Neutrophil (primary cell): ENCODE results near the gene RPS6KA2.

Experiments
- H3K27ac ChIP-seq: fragments of 200-600 bp; sonication (generic); 2 replicates; pipeline ENCODE4 v1.5.1; 2016; ENCODE audit warnings: mild to moderate bottlenecking, moderate library complexity
- H3K27me3 ChIP-seq: fragments of 200-600 bp; sonication (generic); 2 replicates; pipeline ENCODE4 v1.6.0; 2016; ENCODE audit warnings: mild to moderate bottlenecking
- H3K36me3 ChIP-seq: fragments of 200-600 bp; sonication (generic); 2 replicates; pipeline ENCODE4 v1.5.1; 2017
- H3K4me1 ChIP-seq, 2 experiments: fragments of 200-600 bp in 1 of 2; sonication (generic) in 1 of 2; 1 replicate in 1 of 2; 2 replicates in 1 of 2; pipeline versions ENCODE4 v1.5.1 to v1.6.1; 2013 to 2016; ENCODE audit warnings: low read depth in 1 of 2, low read length in 1 of 2, mild to moderate bottlenecking in 1 of 2, moderate library complexity in 1 of 2; ENCODE audit not compliant: control insufficient read depth in 1 of 2, insufficient read depth in 1 of 2
- H3K4me3 ChIP-seq, 2 experiments: fragments of 200-600 bp in 1 of 2; sonication (generic) in 1 of 2; 1 replicate in 1 of 2; 2 replicates in 1 of 2; pipeline ENCODE4 v1.5.1; 2013 to 2016; ENCODE audit warnings: low read depth in 1 of 2, low read length in 1 of 2, mild to moderate bottlenecking in 1 of 2, moderate library complexity in 1 of 2
- H3K9me3 ChIP-seq: fragments of 200-600 bp; sonication (generic); 2 replicates; pipeline ENCODE4 v1.5.1; 2016
- TF ChIP-seq, protein P1 (sequence below): fragments of 200-600 bp; sonication (generic); IDR thresholded peaks from 2 replicates; pipeline ENCODE4 v1.5.1; 2016; ENCODE audit warnings: antibody characterized with exemption

Gene RPS6KA2

GRCh38 chr6:166561771-166562359 is 65.2 kb downstream of the RPS6KA2 start:
- Histone ChIP-seq H3K27me3 (no peaks in the 10 kb centered on the region), H3K36me3 (peaks cover 17% of the 10 kb centered on the region), H3K4me1 (peaks cover 4 to 28% of the 10 kb centered on the region in 2 experiments), H3K27ac (no peak overlapping the region), H3K4me3 (no peak overlapping the region), H3K9me3 (no peaks in the 10 kb centered on the region)
- TF ChIP-seq, protein P1, sequence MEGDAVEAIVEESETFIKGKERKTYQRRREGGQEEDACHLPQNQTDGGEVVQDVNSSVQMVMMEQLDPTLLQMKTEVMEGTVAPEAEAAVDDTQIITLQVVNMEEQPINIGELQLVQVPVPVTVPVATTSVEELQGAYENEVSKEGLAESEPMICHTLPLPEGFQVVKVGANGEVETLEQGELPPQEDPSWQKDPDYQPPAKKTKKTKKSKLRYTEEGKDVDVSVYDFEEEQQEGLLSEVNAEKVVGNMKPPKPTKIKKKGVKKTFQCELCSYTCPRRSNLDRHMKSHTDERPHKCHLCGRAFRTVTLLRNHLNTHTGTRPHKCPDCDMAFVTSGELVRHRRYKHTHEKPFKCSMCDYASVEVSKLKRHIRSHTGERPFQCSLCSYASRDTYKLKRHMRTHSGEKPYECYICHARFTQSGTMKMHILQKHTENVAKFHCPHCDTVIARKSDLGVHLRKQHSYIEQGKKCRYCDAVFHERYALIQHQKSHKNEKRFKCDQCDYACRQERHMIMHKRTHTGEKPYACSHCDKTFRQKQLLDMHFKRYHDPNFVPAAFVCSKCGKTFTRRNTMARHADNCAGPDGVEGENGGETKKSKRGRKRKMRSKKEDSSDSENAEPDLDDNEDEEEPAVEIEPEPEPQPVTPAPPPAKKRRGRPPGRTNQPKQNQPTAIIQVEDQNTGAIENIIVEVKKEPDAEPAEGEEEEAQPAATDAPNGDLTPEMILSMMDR = no peak

DNA sequence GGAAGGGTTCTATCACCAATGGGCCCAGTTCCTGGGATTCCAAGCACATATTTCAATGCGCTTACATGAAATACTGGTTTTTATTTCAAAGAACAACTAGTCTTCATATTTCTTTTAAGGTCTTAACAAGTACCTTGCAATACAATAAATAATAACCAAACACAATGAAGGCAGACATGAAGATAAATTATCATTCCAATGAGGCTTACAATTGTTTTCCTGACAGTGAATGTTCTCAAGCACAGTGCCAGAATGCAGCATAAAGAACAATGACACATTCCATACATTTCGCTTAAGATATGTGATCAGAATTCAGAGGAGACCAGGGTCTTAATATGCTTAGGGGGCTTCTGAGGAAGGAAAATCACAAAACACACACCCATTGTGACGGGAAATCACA is 66.8 kb downstream of the RPS6KA2 start:
- no peak overlapping the region for H3K4me3 ChIP-seq
- TF ChIP-seq, protein P1 = no peak
- H3K36me3 ChIP-seq = peaks cover 7% of the 10 kb centered on the region
- no peaks in the 10 kb centered on the region for H3K27me3 ChIP-seq
- H3K9me3 ChIP-seq = no peaks in the 10 kb centered on the region
- no peak overlapping the region for H3K27ac ChIP-seq
- H3K4me1 ChIP-seq = peaks cover 4 to 30% of the 10 kb centered on the region in 2 experiments

DNA sequence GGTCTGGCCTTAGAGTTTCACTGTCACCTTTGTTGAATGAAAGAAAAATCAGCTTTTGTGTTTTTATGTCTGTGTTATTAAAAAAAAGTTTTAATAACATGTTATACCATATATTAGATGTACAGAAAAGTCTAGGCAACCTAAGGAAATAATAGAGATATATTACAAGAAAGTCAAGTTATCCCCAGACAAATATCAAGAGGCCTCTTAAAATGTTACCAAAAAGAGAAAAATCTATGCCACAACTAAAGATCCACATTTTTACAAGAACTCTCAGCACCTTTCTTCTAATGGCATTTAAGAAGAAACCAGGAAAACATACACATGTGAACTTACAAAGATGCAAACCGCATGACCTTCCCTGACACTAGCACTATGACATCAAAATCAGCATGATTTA is 67.4 kb downstream of the RPS6KA2 start:
- Histone ChIP-seq H3K27ac (no peak overlapping the region), H3K9me3 (no peaks in the 10 kb centered on the region), H3K27me3 (no peaks in the 10 kb centered on the region), H3K4me1 (peaks cover 4 to 30% of the 10 kb centered on the region in 2 experiments), H3K36me3 (peaks cover 2% of the 10 kb centered on the region), H3K4me3 (no peak overlapping the region)
- TF ChIP-seq, protein P1 = no peak

- no peak overlapping the region for H3K4me3 ChIP-seq
- H3K27me3 ChIP-seq = no peaks in the 10 kb centered on the region
- H3K27ac ChIP-seq = no peak overlapping the region
- TF ChIP-seq, protein P1 = no peak
- H3K36me3 ChIP-seq = no peaks in the 10 kb centered on the region
- H3K9me3 ChIP-seq = no peaks in the 10 kb centered on the region
- H3K4me1 ChIP-seq = peaks cover 4 to 29% of the 10 kb centered on the region in 2 experiments
These were observed 67.8 kb downstream of the RPS6KA2 start for GRCh38 chr6:166559211-166559610.

- H3K27ac ChIP-seq = no peak overlapping the region
- TF ChIP-seq, protein P1 = no peak
- no peaks in the 10 kb centered on the region for H3K27me3 ChIP-seq
- no peaks in the 10 kb centered on the region for H3K36me3 ChIP-seq
- no peaks in the 10 kb centered on the region for H3K9me3 ChIP-seq
- no peak overlapping the region for H3K4me3 ChIP-seq
- peaks cover 0 to 21% of the 10 kb centered on the region in 2 experiments for H3K4me1 ChIP-seq
These were observed 68.7 kb downstream of the RPS6KA2 start for GRCh38 chr6:166558156-166559005.
